Calu3 (cell line): ENCODE results near the gene CD2AP. TPM values are rescaled to one million over a fixed set of nuclear protein-coding genes. Genes with fewer than 3 reads are reported as not detected.

Experiments used
- BruUV-seq: library from RNA; stranded (reverse); fragments of 400-500 nt; replicated peaks from 2 replicates; lab custom pipeline; 2021; lab: Mats Ljungman, UMichigan
- CTCF ChIA-PET: fragments of 300-600 bp; sonication (Branson Sonifier 250); formaldehyde crosslinking; loops from one replicate; lab custom pipeline; 2022; ENCODE audit warnings: antibody characterized with exemption; lab: Charles Lee
- DNase-seq: peaks from one replicate; pipeline ENCODE4 v3.0.0; 2022
- H3K27ac Mint-ChIP-seq: one replicate; pipeline ENCODE4 v1.8.0; 2022; ENCODE audit warnings: mixed read lengths; ENCODE audit not compliant: unreplicated experiment
- H3K27me3 Mint-ChIP-seq: one replicate; pipeline ENCODE4 v1.8.0; 2022; ENCODE audit warnings: mixed read lengths; ENCODE audit not compliant: unreplicated experiment
- H3K36me3 Mint-ChIP-seq: one replicate; pipeline ENCODE4 v1.8.0; 2022; ENCODE audit warnings: mild to moderate bottlenecking, moderate library complexity, mixed read lengths; ENCODE audit not compliant: insufficient read depth, unreplicated experiment
- H3K4me1 Mint-ChIP-seq: one replicate; pipeline ENCODE4 v1.8.0; 2022; ENCODE audit warnings: mild to moderate bottlenecking, low read depth, mixed read lengths; ENCODE audit not compliant: unreplicated experiment
- H3K4me3 Mint-ChIP-seq: one replicate; pipeline ENCODE4 v1.8.0; 2022; ENCODE audit warnings: mild to moderate bottlenecking, low read depth, moderate library complexity, mixed read lengths; ENCODE audit not compliant: unreplicated experiment
- H3K9me3 Mint-ChIP-seq: one replicate; pipeline ENCODE4 v1.8.0; 2022; ENCODE audit warnings: low read depth, mixed read lengths; ENCODE audit not compliant: unreplicated experiment
- CTCF ChIP-seq: fragments of 200-600 bp; IDR thresholded peaks from one replicate; pipeline ENCODE4 v1.8.0; 2022; ENCODE audit warnings: antibody characterized with exemption; ENCODE audit not compliant: unreplicated experiment
- intact Hi-C: fragments of 100-400 bp; cut with micrococcal nuclease; formaldehyde crosslinking; loops from one replicate; pipeline ENCODE4 v1.10.0; 2022; ENCODE audit not compliant: unreplicated experiment
- total RNA-seq: library from RNA; stranded (reverse); gene quantifications from 2 replicates; pipeline ENCODE4 v1.2.3, GENCODE V29; 2022

Gene CD2AP
- total RNA-seq, 1 experiment from 2014 or later, result 105 TPM

- Mint-ChIP-seq H3K27ac (no peak overlapping the region), H3K27me3 (no peaks in the 10 kb centered on the region), H3K9me3 (no peaks in the 10 kb centered on the region), H3K4me3 (no peak overlapping the region), H3K4me1 (peaks cover 10% of the 10 kb centered on the region), H3K36me3 (peaks cover 41% of the 10 kb centered on the region)
- DNase-seq, result no peak
- intact Hi-C loops, result no loop called here
- TF ChIP-seq CTCF, result no peak
- CTCF ChIA-PET, result no interaction called here
- no TSS peak for BruUV-seq
Measured at GRCh38 chr6:47581591-47581990, 104.0 kb downstream of the CD2AP start.

- Mint-ChIP-seq H3K4me1 (peaks cover 10% of the 10 kb centered on the region), H3K36me3 (peaks cover 49% of the 10 kb centered on the region)
Measured at GRCh38 chr6:47587493-47587892, 109.9 kb downstream of the CD2AP start.

GRCh38 chr6:47592131-47592840 lies 114.7 kb downstream of the CD2AP start:
- CTCF ChIA-PET, result interaction anchor here (0.6 to 1.2 kb wide), 3 partner anchors 14 to 152 kb away, joined by 3 to 4 read pairs (median 3); no protein-coding TSS in a partner anchor
- Mint-ChIP-seq H3K4me1 (peaks cover 13% of the 10 kb centered on the region), H3K27me3 (no peaks in the 10 kb centered on the region), H3K27ac (no peak overlapping the region), H3K9me3 (no peaks in the 10 kb centered on the region), H3K4me3 (no peak overlapping the region), H3K36me3 (peaks cover 48% of the 10 kb centered on the region)
- no TSS peak for BruUV-seq
- no peak for TF ChIP-seq CTCF
- intact Hi-C loops, result no loop called here
- DNase-seq, result no peak

More at GRCh38 chr6:47587493-47587892, 109.9 kb downstream of the CD2AP start:
- Mint-ChIP-seq H3K9me3 (no peaks in the 10 kb centered on the region), H3K27ac (no peak overlapping the region), H3K4me3 (no peak overlapping the region), H3K27me3 (no peaks in the 10 kb centered on the region)
- CTCF ChIA-PET, result no interaction called here
- DNase-seq, result no peak
- BruUV-seq, result no TSS peak
- intact Hi-C loops, result no loop called here
- no peak for TF ChIP-seq CTCF

GRCh38 chr6:47593979-47594378 lies 116.4 kb downstream of the CD2AP start:
- Mint-ChIP-seq H3K4me3 (no peak overlapping the region), H3K9me3 (no peaks in the 10 kb centered on the region), H3K36me3 (peaks cover 49% of the 10 kb centered on the region), H3K4me1 (peaks cover 18% of the 10 kb centered on the region), H3K27me3 (no peaks in the 10 kb centered on the region), H3K27ac (no peak overlapping the region)
- DNase-seq, result no peak
- CTCF ChIA-PET, result no interaction called here
- TF ChIP-seq CTCF, result no peak
- BruUV-seq, result no TSS peak
- intact Hi-C loops, result no loop called here
